HFF-Myc (cell line): ENCODE measurements around the gene ADORA2B.
"Not testable (repeated sequence)": the region's sequence is repeated elsewhere in the genome, so short reads cannot be mapped to it uniquely, and the experiment has no call there.

Source experiments
- DNase-seq: peaks from one replicate; pipeline ENCODE4 v3.0.0-alpha.2; 2011; ENCODE audit warnings: low read depth; ENCODE audit errors: extremely low read depth
- H3K4me3 ChIP-seq: replicated peaks from 2 replicates; pipeline ENCODE4 v1.5.1; 2011; ENCODE audit warnings: low read depth, mild to moderate bottlenecking, control low read depth, low read length
- CTCF ChIP-seq: IDR thresholded peaks from 2 replicates; pipeline ENCODE4 v1.5.1; 2012; ENCODE audit warnings: mild to moderate bottlenecking, low read depth, low read length, control low read depth; ENCODE audit errors: missing control alignments

The ADORA2B gene

GRCh38 chr17:15944759-15945526, at the start of gene ADORA2B:
TSS of gene ADORA2B (plus strand) at chr17:15945130. CDS start at chr17:15945249, 119 bp downstream.
- TF ChIP-seq CTCF, result peak; percentile 32
- peak within 1 kb of the TSS; percentile 78 for H3K4me3 ChIP-seq
- no peak for DNase-seq

GRCh38 chr17:15896277-15896676, 48.7 kb upstream of the ADORA2B start:
- no peak for TF ChIP-seq CTCF
- no peak for DNase-seq
- no peak overlapping the region for H3K4me3 ChIP-seq

- no peak overlapping the region for H3K4me3 ChIP-seq
- TF ChIP-seq CTCF, result no peak
- DNase-seq, result no peak
Measured at GRCh38 chr17:15896834-15897233, 48.1 kb upstream of the ADORA2B start.

GRCh38 chr17:15899596-15899995, 45.3 kb upstream of the ADORA2B start:
- not testable (repeated sequence) for H3K4me3 ChIP-seq, DNase-seq

GRCh38 chr17:15900871-15901270, 44.1 kb upstream of the ADORA2B start:
- no peak for DNase-seq
- H3K4me3 ChIP-seq, result no peak overlapping the region
- no peak for TF ChIP-seq CTCF

GRCh38 chr17:15905236-15905635, 39.7 kb upstream of the ADORA2B start:
- H3K4me3 ChIP-seq, DNase-seq: not testable (repeated sequence)

- TF ChIP-seq CTCF, result no peak
- no peak overlapping the region for H3K4me3 ChIP-seq
- DNase-seq, result no peak
Measured at GRCh38 chr17:15907290-15907689, 37.6 kb upstream of the ADORA2B start.

- no peak for TF ChIP-seq CTCF
- no peak overlapping the region for H3K4me3 ChIP-seq
- DNase-seq, result no peak
Measured at GRCh38 chr17:15908378-15908777, 36.6 kb upstream of the ADORA2B start.
